Stomach smooth muscle (tissue), 2 donors: ENCODE data around the gene YWHAG.
"Not testable (repeated sequence)": the region's sequence is repeated elsewhere in the genome, so short reads cannot be mapped to it uniquely, and the experiment has no call there.

ENCODE experiments used
- H3K27ac ChIP-seq: one replicate; pipeline ENCODE4 v1.7.0; 2013; ENCODE audit warnings: mild to moderate bottlenecking, low read length, inconsistent platforms
- H3K27me3 ChIP-seq, 2 donors: one replicate each; pipeline ENCODE4 v1.7.0; 2013; ENCODE audit warnings: low read length in 2 of 2; ENCODE audit not compliant: insufficient read depth in 2 of 2, control insufficient read depth in 1 of 2
- H3K36me3 ChIP-seq, 2 donors: one replicate each; pipeline ENCODE4 v1.7.0; 2013; ENCODE audit warnings: low read length in 2 of 2; ENCODE audit not compliant: control insufficient read depth in 2 of 2, insufficient read depth in 2 of 2
- H3K4me1 ChIP-seq: one replicate; pipeline ENCODE4 v1.7.0; 2013; ENCODE audit warnings: low read length; ENCODE audit not compliant: control insufficient read depth, insufficient read depth
- H3K4me3 ChIP-seq, 2 donors: one replicate each; pipeline ENCODE4 v1.7.0; 2013; ENCODE audit warnings: low read length in 2 of 2
- H3K9ac ChIP-seq, 2 donors: one replicate each; pipeline ENCODE4 v1.7.0; 2013; ENCODE audit warnings: low read length in 2 of 2, mild to moderate bottlenecking in 1 of 2
- H3K9me3 ChIP-seq, 2 donors: one replicate each; pipeline ENCODE4 v1.7.0; 2013; ENCODE audit warnings: low read length in 2 of 2; ENCODE audit not compliant: control insufficient read depth in 2 of 2
- donor health status: healthy.
- donor health status: Pancreatic carcinoma.

The YWHAG gene

DNA sequence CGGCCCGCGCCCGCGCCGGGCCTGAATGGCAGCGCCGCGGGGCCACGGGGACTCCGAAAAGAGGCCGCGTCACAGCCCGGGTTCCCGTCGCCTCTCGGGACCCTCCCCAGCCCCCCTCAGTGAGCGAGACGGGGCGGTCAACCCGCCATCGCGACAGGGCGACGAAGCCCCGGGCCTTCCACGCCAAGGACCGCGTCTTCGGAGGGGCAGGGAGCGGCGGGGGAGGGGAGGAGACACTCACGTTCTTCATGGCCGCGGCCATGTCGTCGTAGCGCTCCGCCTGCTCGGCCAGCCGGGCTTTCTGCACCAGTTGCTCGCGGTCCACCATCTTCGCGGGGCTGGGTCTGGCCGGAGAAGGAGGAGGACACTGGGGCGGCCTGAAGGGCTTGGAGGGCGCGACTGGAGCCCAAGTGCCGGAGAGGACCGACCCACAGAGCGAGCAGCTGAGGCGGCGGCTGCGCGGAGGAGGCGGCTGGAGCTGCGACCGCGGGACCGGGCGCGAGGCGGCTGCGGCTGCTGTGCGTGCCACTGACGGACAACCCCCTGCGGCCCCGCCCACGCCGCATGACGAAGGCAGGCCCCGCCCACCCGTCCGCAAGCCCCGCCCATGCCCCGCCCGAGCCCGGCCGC lies at the start of gene YWHAG:
Gene YWHAG, minus strand, starts transcription at position 511 of the 630 bp plus-strand sequence. Its CDS starts 183 bp downstream, at position 328.
- Histone ChIP-seq H3K4me3 (peak within 1 kb of the TSS; percentile 85 to 90), H3K36me3 (no peaks in the 10 kb centered on the region), H3K9ac (peak within 1 kb of the TSS; percentile 87 to 89), H3K27me3 (no peaks in the 10 kb centered on the region), H3K4me1 (peaks cover 16% of the 10 kb centered on the region), H3K27ac (peak within 1 kb of the TSS; percentile 95), H3K9me3 (no peaks in the 10 kb centered on the region)

DNA sequence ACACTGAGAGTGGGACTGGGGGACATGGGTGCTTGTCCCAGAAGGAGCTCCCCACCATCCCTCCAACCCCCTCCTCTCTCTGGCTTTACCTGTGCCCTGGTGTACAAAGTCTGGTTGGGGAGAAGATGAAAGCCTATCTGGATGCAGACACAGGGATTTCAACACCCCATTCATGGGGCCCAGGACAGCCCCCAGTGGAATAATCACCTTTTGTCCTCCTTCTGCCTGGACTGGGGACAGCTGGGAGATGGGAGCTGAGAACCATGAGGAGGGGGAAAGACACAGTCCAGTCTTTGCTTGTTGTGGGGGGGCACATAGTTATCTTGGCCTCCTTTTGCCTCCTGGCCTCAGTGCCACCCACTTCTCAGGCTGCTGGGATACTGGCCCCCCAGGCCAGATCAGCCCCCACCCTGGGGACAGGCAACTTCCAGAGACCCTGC lies 49.4 kb upstream of the YWHAG start:
- Histone ChIP-seq H3K27me3 (no peaks in the 10 kb centered on the region), H3K36me3 (no peaks in the 10 kb centered on the region), H3K27ac (no peak overlapping the region), H3K9ac (no peak overlapping the region), H3K9me3 (no peaks in the 10 kb centered on the region), H3K4me3 (no peak overlapping the region), H3K4me1 (no peaks in the 10 kb centered on the region)

DNA sequence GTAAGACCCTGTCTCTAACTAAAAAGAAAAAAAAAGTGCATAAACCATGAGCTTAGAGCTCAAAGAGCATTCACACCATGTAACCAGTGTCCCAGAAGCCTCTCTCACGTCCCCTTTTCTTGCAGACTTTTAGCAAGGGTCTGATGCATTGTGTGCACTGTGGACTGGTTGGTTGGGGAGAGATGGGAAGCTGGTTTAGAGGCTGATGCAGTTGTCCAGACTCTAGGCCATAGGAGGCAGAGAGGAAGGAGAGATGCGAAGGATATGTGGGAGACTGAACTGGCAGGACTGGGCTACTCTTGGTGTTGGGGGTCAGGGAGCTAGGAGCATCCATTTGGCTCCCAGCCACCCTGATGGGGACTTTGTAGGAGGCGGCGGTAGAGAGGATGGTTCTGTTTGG lies 48.9 kb upstream of the YWHAG start:
- Histone ChIP-seq H3K36me3 (no peaks in the 10 kb centered on the region), H3K27me3 (no peaks in the 10 kb centered on the region), H3K4me1 (no peaks in the 10 kb centered on the region), H3K27ac (no peak overlapping the region), H3K9me3 (no peaks in the 10 kb centered on the region), H3K9ac (no peak overlapping the region), H3K4me3 (no peak overlapping the region)

DNA sequence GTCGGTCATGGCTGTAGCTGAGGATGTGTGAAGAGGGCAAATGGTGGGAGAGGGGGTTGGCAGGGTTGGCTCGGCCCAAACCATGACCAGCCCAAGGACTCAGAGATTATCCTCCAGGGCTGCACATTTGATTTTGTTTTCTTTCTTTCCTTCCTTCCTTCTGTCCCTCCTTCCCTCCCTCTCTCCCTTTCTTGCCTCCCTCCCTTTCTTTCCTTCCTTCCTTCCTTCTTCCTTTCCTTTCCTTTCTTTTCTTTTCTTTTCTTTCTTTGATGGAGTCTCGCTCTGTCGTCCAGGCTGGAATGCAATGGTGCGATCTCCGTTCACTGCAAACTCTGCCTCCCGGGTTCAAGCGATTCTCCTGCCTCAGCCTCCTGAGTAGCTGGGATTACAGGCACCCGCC lies 46.9 kb upstream of the YWHAG start:
- H3K9ac ChIP-seq: no peak overlapping the region
- no peaks in the 10 kb centered on the region for H3K9me3 ChIP-seq
- no peaks in the 10 kb centered on the region for H3K36me3 ChIP-seq
- H3K4me1 ChIP-seq: no peaks in the 10 kb centered on the region
- no peak overlapping the region for H3K4me3 ChIP-seq
- H3K27me3 ChIP-seq: no peaks in the 10 kb centered on the region
- no peak overlapping the region for H3K27ac ChIP-seq

DNA sequence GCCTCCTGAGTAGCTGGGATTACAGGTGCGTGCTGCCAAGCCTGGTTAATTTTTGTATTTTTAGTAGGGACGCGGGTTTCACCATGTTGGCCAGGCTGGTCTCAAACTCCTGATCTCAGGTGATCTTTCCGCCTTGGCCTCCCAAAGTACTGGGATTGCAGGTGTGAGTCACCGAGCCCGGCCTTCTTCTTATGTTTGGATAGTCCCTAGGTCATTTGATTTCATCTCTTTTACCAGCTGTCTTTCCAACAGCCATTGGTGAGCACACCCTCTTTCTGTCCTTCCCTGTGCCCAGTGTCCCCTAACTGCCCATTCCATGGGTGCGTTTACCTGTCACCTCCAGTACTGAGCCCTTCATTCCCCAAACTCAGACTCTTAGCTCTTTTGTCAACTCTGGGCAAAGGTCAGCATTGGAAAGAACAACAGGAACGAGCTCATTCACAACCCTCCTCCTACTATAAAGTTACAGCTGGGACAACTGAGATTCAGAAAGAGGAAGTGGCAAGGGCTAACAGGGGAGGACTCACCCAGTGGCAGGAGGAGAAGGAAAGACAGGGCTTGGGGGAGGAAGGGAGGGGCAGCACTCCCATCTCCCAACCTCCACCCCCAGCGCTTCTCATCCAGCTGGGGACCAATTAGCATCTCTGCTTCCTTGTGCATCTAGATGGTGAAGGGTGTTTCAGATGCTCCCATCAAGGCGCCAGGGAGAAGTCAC lies 45.1 kb upstream of the YWHAG start:
- no peak overlapping the region for H3K9ac ChIP-seq
- H3K36me3 ChIP-seq: no peaks in the 10 kb centered on the region
- H3K4me1 ChIP-seq: no peaks in the 10 kb centered on the region
- H3K4me3 ChIP-seq: no peak overlapping the region
- no peaks in the 10 kb centered on the region for H3K9me3 ChIP-seq
- H3K27me3 ChIP-seq: no peaks in the 10 kb centered on the region
- H3K27ac ChIP-seq: no peak overlapping the region

DNA sequence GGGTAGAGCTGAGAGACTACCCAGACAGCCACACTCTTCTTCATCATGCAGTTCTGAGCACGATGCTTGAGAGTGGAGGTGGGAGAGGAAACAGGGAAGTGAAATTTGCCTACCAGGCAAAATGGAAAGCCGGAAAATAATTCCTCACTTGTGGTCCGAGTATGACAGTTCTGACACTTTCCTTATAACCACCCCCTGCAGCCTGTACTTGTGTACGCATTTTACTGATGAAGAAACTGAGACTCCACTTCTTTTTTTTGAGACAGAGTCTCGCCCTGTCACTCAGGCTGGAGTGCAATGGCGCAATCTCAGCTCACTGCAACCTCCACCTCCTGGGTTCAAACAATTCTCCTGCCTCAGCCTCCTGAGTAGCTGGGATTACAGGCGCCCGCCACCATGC lies 44.3 kb upstream of the YWHAG start:
- H3K4me3 ChIP-seq, H3K27me3 ChIP-seq, H3K9ac ChIP-seq, H3K9me3 ChIP-seq, H3K36me3 ChIP-seq, H3K27ac ChIP-seq, H3K4me1 ChIP-seq: not testable (repeated sequence)

DNA sequence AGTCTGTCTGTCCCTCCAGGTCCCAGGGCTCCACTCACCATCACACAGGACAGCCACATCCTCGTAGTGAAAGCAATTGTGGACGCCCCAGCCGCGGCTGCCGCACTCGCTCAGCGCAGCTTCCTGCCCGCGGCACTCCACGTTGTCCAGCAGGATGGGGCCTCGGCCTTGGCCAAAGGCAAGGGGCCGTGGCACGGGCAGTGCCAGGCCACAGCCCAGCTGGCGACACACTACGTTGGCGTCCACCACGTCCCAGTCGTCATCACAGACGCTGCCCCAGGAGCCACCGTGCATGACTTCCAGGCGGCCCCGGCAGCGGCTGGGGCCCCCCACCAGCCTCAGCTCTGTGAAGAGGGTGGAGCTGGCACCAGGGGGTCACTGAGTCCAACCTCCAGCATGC lies 41.5 kb upstream of the YWHAG start:
- Histone ChIP-seq H3K4me1 (peaks cover 15% of the 10 kb centered on the region), H3K9ac (no peak overlapping the region), H3K4me3 (no peak overlapping the region), H3K27ac (no peak overlapping the region), H3K36me3 (no peaks in the 10 kb centered on the region), H3K27me3 (no peaks in the 10 kb centered on the region), H3K9me3 (no peaks in the 10 kb centered on the region)

DNA sequence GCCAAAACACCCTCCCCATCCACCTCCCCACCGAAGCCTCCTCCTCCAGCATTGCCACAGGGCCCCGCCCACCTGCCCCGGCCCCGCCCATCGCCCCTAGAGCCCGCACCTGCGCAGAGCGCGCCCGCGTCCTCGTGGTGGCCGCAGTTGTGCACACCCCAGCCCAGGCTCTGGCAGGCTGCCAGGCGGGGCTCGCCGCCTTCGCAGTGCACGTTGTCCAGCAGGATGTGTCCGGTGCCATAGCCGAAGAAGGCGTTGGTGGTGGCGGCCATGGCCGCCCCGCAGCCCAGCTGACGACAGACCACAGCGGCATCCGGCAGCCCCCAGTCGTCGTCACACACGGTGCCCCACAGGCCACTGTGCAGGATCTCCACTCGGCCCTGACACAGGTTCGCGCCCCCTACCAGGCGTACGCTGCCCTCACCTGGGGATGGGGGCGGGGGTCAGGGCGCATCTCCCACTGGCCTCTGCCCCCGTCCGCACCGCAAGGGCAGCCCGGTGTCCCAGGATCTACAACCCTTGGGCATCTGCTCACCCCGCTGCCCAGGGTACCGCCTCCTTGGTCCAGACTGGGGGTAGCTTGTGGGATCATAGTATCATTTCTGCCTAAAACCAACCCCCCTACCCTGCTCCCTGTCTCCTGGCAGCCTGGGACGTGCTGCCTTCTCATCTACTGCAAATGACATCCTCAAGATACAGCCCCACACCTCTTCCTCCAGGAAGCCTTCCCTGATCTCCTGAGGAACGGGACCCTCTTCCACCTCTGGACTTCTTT lies 38.8 kb upstream of the YWHAG start:
- peaks cover 26% of the 10 kb centered on the region for H3K4me1 ChIP-seq
- no peaks in the 10 kb centered on the region for H3K27me3 ChIP-seq
- H3K27ac ChIP-seq: peak overlapping the region; percentile 11
- peak overlapping the region in 1 of 2 donors; percentile 37 for H3K9ac ChIP-seq
- no peaks in the 10 kb centered on the region for H3K36me3 ChIP-seq
- no peaks in the 10 kb centered on the region for H3K9me3 ChIP-seq
- peak overlapping the region; percentile 57 to 75 for H3K4me3 ChIP-seq

DNA sequence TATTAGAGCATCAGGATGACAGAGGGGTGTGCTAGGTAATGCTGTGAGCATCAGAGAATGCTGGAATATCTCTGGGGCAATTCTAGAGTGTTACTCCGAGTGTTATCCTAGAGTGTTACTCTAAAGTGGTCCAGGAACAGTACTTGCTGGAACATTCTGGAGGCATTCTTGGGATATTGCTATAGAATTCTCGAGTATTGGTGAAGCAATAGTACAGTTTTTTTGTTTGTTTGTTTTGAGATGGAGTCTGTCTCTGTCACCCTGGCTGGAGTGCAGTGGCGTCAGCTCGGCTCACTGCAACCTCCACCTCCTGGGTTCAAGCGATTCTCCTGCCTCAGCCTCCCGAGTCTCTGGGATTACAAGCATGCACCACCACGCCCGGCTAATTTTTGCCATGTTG lies 38.1 kb upstream of the YWHAG start:
- peak overlapping the region; percentile 18 for H3K27ac ChIP-seq
- no peaks in the 10 kb centered on the region for H3K9me3 ChIP-seq
- H3K4me1 ChIP-seq: peaks cover 28% of the 10 kb centered on the region
- no peaks in the 10 kb centered on the region for H3K27me3 ChIP-seq
- no peaks in the 10 kb centered on the region for H3K36me3 ChIP-seq
- H3K4me3 ChIP-seq: peak overlapping the region; percentile 57 to 75
- H3K9ac ChIP-seq: no peak overlapping the region

DNA sequence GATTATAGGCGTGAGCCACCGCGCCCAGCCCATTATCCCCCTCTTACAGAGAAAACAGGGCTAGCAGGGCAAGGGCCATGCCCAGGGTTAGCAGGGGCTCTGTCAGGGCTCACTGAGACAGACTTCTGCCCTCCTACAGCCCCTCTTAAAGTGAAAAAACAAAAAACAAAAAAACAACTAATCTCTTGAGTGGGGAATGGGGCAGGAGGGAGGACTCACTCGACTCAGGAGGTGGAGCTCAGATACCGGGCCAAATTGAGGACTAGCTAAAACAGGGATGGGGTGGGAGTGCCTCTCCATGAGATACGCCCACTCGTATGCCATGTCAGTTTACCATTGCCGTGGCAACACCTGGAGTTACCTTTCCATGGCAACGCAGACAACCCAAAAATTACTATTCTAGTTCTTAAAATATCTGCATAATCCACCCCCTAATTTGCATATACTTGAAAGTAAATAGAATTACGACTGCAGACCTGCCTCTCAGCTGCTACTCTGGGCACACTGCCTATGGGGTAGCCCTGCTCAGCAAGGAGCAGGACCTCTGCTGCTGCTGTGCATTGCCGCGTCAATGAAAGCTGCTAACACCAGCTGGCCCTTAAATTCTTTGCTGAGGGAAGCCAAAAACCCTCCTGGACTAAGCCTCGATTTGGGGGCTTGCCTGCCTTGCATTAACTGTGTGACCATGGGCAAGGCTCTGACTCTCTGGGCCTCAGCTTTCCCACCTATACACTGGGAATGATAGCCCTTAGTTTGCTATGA lies 37.4 kb upstream of the YWHAG start:
- Histone ChIP-seq H3K27me3 (no peaks in the 10 kb centered on the region), H3K9me3 (no peaks in the 10 kb centered on the region), H3K36me3 (no peaks in the 10 kb centered on the region), H3K4me3 (no peak overlapping the region), H3K9ac (no peak overlapping the region), H3K27ac (peak overlapping the region; percentile 18), H3K4me1 (peaks cover 28% of the 10 kb centered on the region)
